HepG2 (cell line): Measurements from ENCODE around the gene TMEM59. TPM values are rescaled to one million over a fixed set of nuclear protein-coding genes. Genes with fewer than 3 reads are reported as not detected.

ENCODE experiments used
- CREB1 ChIP-seq, 2 experiments: fragments of 450-650 bp in 1 of 2; IDR thresholded peaks; 2 replicates each; pipeline ENCODE4 v1.6.1; 2016 to 2017; ENCODE audit warnings: control low read depth in 1 of 2, mild to moderate bottlenecking in 1 of 2, missing compliant biosample characterization in 1 of 2, missing genetic modification characterization in 1 of 2
- NFE2L1 ChIP-seq: sonication (generic); formaldehyde crosslinking; IDR thresholded peaks from 2 replicates; pipeline ENCODE4 v1.4.0; 2020; ENCODE audit warnings: missing genetic modification reagents, mild to moderate bottlenecking, borderline replicate concordance
- NKX3-1 ChIP-seq: sonication (generic); formaldehyde crosslinking; IDR thresholded peaks from 2 replicates; pipeline ENCODE4 v1.5.0; 2020; ENCODE audit warnings: missing genetic modification reagents
- RAD21 ChIP-seq: fragments of 450-650 bp; formaldehyde crosslinking; IDR thresholded peaks from 2 replicates; pipeline ENCODE4 v1.5.0; 2020; ENCODE audit warnings: mild to moderate bottlenecking
- SOX5 ChIP-seq: IDR thresholded peaks from 2 replicates; pipeline ENCODE4 v1.6.1; 2016; ENCODE audit warnings: borderline replicate concordance
- SSRP1 ChIP-seq: IDR thresholded peaks from 2 replicates; pipeline ENCODE4 v1.6.1; 2016; ENCODE audit warnings: control low read depth
- YEATS4 ChIP-seq: sonication (generic); formaldehyde crosslinking; IDR thresholded peaks from 2 replicates; pipeline ENCODE4 v1.4.0; 2020; ENCODE audit warnings: missing genetic modification reagents, borderline replicate concordance
- ZFY ChIP-seq: sonication (generic); formaldehyde crosslinking; IDR thresholded peaks from 2 replicates; pipeline ENCODE4 v1.4.0; 2020; ENCODE audit warnings: missing genetic modification reagents
- ZMYM2 ChIP-seq: sonication (generic); formaldehyde crosslinking; IDR thresholded peaks from 2 replicates; pipeline ENCODE4 v1.8.0; 2022; ENCODE audit warnings: mild to moderate bottlenecking, missing genetic modification reagents
- ZNF678 ChIP-seq: sonication (generic); formaldehyde crosslinking; IDR thresholded peaks from 2 replicates; pipeline ENCODE4 v1.4.0; 2020; ENCODE audit warnings: mild to moderate bottlenecking, missing genetic modification reagents
- ZNF761 ChIP-seq: sonication (generic); formaldehyde crosslinking; conservative IDR thresholded peaks from 2 replicates; pipeline ENCODE4 v1.4.0; 2020; ENCODE audit warnings: mild to moderate bottlenecking, missing genetic modification reagents
- polyA plus RNA-seq, 8 experiments: library from polyadenylated mRNA; depleted of rRNA in 3 of 8; stranded (reverse) in 7 of 8; unstranded in 1 of 8; fragments of >200 nt; fragmentation: Illumina TruSeq in 4 of 8; extraction: Trizol in 4 of 8; gene quantifications; 2 replicates each; pipeline versions ENCODE4 v1.2.1 to v1.2.3, GENCODE V29; 2011 to 2016; ENCODE audit warnings: low read depth in 4 of 8, missing spikeins in 1 of 8, mixed read lengths in 1 of 8; ENCODE audit not compliant: insufficient read depth in 1 of 8
- total RNA-seq, 5 experiments: library from RNA; depleted of rRNA; stranded (reverse); fragments of >200 nt; fragmentation: Illumina TruSeq; extraction: Trizol; gene quantifications; 2 replicates each; pipeline ENCODE4 v1.2.3, GENCODE V29; 2016; ENCODE audit warnings: low read depth in 1 of 5
- TF ChIP-seq, protein P1 (sequence below): sonication (generic); formaldehyde crosslinking; conservative IDR thresholded peaks from 2 replicates; pipeline ENCODE4 v1.4.0; 2020; ENCODE audit warnings: missing genetic modification reagents
- TF ChIP-seq, protein P2 (sequence below): sonication (generic); formaldehyde crosslinking; IDR thresholded peaks from 2 replicates; pipeline ENCODE4 v1.9.0; 2022; ENCODE audit warnings: low read depth, missing genetic modification reagents
- TF ChIP-seq, protein P3 (sequence below): sonication (generic); formaldehyde crosslinking; IDR thresholded peaks from 2 replicates; pipeline ENCODE4 v1.4.0; 2020; ENCODE audit warnings: missing genetic modification reagents
- TF ChIP-seq, protein P4 (sequence below): sonication (generic); formaldehyde crosslinking; IDR thresholded peaks from 2 replicates; pipeline ENCODE4 v1.4.0; 2020; ENCODE audit warnings: missing genetic modification reagents

TMEM59 gene
- total and polyA plus RNA-seq, 2 of the 13 experiments (the other 11 are each of a cell fraction or from before 2014, with no cell fraction given) = 147 to 363 TPM

DNA sequence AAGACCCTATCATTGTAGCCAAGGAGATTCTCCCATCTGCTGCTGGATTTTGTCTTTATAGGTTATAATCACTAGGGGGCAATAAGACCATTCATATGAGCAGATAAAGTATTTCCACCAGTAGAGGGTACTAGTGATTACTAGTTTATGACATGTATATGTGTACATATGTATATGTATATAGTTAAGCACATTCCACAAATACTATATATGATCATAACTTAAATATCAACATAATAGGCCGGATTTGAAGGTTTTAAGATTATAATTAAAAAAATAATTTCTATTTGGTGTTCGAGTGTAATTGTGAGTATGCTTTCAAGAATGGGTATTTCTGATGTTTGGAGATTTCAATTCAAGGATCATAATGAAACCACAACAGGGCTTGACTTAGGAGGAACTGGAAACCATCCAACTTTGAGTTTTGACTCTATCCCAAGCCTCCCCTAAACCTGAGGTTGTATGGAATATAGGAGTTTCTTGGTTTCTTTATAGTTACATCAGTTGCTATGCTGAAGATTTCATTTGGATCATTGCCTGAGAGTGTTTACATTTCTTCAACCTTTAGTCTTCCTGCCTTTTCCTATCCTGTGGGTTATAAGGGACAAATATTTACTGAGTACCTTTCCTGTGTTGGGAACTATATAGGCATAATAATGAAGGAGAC, 17.3 kb upstream of the TMEM59 start (continued):
- TF ChIP-seq, protein P1, sequence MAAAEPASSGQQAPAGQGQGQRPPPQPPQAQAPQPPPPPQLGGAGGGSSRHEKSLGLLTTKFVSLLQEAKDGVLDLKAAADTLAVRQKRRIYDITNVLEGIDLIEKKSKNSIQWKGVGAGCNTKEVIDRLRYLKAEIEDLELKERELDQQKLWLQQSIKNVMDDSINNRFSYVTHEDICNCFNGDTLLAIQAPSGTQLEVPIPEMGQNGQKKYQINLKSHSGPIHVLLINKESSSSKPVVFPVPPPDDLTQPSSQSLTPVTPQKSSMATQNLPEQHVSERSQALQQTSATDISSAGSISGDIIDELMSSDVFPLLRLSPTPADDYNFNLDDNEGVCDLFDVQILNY (CRISPR knock-in tag) = no peak
- TF ChIP-seq CREB1 (IDR thresholded peaks at IDR 0.05) (no peak), CREB1 (CRISPR knock-in tag; IDR thresholded peaks at IDR 0.05) (peak; percentile 78), ZNF678 (CRISPR knock-in tag) (no peak), RAD21 (CRISPR knock-in tag) (peak; percentile 69), ZMYM2 (no peak), SOX5 (peak; percentile 36; the same call in 1 of the 2 replicates), NKX3-1 (CRISPR knock-in tag) (no peak), NFE2L1 (CRISPR knock-in tag) (no peak), ZNF761 (CRISPR knock-in tag) (0 out of 2 replicates have a peak, but pooled peaks have one; percentile 36), SSRP1 (CRISPR knock-in tag) (no peak), YEATS4 (CRISPR knock-in tag) (no peak), ZFY (no peak)
- TF ChIP-seq, protein P2, sequence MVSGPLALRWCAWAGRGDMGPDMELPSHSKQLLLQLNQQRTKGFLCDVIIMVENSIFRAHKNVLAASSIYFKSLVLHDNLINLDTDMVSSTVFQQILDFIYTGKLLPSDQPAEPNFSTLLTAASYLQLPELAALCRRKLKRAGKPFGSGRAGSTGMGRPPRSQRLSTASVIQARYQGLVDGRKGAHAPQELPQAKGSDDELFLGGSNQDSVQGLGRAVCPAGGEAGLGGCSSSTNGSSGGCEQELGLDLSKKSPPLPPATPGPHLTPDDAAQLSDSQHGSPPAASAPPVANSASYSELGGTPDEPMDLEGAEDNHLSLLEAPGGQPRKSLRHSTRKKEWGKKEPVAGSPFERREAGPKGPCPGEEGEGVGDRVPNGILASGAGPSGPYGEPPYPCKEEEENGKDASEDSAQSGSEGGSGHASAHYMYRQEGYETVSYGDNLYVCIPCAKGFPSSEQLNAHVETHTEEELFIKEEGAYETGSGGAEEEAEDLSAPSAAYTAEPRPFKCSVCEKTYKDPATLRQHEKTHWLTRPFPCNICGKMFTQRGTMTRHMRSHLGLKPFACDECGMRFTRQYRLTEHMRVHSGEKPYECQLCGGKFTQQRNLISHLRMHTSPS (CRISPR knock-in tag) = no peak
- TF ChIP-seq, protein P3, sequence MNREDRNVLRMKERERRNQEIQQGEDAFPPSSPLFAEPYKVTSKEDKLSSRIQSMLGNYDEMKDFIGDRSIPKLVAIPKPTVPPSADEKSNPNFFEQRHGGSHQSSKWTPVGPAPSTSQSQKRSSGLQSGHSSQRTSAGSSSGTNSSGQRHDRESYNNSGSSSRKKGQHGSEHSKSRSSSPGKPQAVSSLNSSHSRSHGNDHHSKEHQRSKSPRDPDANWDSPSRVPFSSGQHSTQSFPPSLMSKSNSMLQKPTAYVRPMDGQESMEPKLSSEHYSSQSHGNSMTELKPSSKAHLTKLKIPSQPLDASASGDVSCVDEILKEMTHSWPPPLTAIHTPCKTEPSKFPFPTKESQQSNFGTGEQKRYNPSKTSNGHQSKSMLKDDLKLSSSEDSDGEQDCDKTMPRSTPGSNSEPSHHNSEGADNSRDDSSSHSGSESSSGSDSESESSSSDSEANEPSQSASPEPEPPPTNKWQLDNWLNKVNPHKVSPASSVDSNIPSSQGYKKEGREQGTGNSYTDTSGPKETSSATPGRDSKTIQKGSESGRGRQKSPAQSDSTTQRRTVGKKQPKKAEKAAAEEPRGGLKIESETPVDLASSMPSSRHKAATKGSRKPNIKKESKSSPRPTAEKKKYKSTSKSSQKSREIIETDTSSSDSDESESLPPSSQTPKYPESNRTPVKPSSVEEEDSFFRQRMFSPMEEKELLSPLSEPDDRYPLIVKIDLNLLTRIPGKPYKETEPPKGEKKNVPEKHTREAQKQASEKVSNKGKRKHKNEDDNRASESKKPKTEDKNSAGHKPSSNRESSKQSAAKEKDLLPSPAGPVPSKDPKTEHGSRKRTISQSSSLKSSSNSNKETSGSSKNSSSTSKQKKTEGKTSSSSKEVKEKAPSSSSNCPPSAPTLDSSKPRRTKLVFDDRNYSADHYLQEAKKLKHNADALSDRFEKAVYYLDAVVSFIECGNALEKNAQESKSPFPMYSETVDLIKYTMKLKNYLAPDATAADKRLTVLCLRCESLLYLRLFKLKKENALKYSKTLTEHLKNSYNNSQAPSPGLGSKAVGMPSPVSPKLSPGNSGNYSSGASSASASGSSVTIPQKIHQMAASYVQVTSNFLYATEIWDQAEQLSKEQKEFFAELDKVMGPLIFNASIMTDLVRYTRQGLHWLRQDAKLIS (CRISPR knock-in tag) = no peak
- TF ChIP-seq, protein P4, sequence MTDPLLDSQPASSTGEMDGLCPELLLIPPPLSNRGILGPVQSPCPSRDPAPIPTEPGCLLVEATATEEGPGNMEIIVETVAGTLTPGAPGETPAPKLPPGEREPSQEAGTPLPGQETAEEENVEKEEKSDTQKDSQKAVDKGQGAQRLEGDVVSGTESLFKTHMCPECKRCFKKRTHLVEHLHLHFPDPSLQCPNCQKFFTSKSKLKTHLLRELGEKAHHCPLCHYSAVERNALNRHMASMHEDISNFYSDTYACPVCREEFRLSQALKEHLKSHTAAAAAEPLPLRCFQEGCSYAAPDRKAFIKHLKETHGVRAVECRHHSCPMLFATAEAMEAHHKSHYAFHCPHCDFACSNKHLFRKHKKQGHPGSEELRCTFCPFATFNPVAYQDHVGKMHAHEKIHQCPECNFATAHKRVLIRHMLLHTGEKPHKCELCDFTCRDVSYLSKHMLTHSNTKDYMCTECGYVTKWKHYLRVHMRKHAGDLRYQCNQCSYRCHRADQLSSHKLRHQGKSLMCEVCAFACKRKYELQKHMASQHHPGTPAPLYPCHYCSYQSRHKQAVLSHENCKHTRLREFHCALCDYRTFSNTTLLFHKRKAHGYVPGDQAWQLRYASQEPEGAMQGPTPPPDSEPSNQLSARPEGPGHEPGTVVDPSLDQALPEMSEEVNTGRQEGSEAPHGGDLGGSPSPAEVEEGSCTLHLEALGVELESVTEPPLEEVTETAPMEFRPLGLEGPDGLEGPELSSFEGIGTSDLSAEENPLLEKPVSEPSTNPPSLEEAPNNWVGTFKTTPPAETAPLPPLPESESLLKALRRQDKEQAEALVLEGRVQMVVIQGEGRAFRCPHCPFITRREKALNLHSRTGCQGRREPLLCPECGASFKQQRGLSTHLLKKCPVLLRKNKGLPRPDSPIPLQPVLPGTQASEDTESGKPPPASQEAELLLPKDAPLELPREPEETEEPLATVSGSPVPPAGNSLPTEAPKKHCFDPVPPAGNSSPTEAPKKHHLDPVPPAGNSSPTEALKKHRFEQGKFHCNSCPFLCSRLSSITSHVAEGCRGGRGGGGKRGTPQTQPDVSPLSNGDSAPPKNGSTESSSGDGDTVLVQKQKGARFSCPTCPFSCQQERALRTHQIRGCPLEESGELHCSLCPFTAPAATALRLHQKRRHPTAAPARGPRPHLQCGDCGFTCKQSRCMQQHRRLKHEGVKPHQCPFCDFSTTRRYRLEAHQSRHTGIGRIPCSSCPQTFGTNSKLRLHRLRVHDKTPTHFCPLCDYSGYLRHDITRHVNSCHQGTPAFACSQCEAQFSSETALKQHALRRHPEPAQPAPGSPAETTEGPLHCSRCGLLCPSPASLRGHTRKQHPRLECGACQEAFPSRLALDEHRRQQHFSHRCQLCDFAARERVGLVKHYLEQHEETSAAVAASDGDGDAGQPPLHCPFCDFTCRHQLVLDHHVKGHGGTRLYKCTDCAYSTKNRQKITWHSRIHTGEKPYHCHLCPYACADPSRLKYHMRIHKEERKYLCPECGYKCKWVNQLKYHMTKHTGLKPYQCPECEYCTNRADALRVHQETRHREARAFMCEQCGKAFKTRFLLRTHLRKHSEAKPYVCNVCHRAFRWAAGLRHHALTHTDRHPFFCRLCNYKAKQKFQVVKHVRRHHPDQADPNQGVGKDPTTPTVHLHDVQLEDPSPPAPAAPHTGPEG = no peak
